Neural cell (in vitro differentiated cells): ENCODE data around the gene SLC34A1.

Experiments used
- MXI1 ChIP-seq: fragments of 450-650 bp; conservative IDR thresholded peaks from 2 replicates; pipeline ENCODE4 v1.6.1; 2014; ENCODE audit warnings: antibody characterized with exemption, mild to moderate bottlenecking; ENCODE audit not compliant: poor library complexity, severe bottlenecking
- TF ChIP-seq, protein P1 (sequence below): IDR thresholded peaks from 2 replicates; pipeline ENCODE4 v1.6.1; 2012; ENCODE audit warnings: borderline replicate concordance
- TF ChIP-seq, protein P2 (sequence below): fragments of 450-650 bp; IDR thresholded peaks from 2 replicates; pipeline ENCODE4 v1.5.1; 2014; ENCODE audit warnings: antibody characterized with exemption, mild to moderate bottlenecking, moderate library complexity; ENCODE audit not compliant: poor library complexity, severe bottlenecking

DNA sequence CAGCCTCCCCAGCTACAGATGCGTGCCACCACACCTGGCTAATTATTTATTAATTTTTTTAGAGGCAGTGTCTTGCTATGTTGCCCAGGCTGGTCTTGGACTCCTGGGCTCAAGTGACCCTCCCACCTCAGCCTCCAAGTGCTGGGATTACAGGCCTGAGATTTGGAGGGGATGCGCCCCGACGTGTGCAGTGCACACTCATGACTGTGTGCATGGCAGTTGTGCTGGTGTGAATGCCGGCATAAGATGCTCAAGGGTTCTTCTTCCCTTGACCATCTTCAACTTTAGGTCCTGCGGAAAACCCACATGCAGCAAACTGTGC, 3.5 kb upstream of the SLC34A1 start:
- TF ChIP-seq, protein P1, sequence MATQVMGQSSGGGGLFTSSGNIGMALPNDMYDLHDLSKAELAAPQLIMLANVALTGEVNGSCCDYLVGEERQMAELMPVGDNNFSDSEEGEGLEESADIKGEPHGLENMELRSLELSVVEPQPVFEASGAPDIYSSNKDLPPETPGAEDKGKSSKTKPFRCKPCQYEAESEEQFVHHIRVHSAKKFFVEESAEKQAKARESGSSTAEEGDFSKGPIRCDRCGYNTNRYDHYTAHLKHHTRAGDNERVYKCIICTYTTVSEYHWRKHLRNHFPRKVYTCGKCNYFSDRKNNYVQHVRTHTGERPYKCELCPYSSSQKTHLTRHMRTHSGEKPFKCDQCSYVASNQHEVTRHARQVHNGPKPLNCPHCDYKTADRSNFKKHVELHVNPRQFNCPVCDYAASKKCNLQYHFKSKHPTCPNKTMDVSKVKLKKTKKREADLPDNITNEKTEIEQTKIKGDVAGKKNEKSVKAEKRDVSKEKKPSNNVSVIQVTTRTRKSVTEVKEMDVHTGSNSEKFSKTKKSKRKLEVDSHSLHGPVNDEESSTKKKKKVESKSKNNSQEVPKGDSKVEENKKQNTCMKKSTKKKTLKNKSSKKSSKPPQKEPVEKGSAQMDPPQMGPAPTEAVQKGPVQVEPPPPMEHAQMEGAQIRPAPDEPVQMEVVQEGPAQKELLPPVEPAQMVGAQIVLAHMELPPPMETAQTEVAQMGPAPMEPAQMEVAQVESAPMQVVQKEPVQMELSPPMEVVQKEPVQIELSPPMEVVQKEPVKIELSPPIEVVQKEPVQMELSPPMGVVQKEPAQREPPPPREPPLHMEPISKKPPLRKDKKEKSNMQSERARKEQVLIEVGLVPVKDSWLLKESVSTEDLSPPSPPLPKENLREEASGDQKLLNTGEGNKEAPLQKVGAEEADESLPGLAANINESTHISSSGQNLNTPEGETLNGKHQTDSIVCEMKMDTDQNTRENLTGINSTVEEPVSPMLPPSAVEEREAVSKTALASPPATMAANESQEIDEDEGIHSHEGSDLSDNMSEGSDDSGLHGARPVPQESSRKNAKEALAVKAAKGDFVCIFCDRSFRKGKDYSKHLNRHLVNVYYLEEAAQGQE, result no peak
- TF ChIP-seq, protein P2, sequence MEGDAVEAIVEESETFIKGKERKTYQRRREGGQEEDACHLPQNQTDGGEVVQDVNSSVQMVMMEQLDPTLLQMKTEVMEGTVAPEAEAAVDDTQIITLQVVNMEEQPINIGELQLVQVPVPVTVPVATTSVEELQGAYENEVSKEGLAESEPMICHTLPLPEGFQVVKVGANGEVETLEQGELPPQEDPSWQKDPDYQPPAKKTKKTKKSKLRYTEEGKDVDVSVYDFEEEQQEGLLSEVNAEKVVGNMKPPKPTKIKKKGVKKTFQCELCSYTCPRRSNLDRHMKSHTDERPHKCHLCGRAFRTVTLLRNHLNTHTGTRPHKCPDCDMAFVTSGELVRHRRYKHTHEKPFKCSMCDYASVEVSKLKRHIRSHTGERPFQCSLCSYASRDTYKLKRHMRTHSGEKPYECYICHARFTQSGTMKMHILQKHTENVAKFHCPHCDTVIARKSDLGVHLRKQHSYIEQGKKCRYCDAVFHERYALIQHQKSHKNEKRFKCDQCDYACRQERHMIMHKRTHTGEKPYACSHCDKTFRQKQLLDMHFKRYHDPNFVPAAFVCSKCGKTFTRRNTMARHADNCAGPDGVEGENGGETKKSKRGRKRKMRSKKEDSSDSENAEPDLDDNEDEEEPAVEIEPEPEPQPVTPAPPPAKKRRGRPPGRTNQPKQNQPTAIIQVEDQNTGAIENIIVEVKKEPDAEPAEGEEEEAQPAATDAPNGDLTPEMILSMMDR, result no peak
- no peak for TF ChIP-seq MXI1
